NCI-H2029 treated with DMSO at 0.1 percent for 48 hours (cell line): ENCODE measurements around the gene CA6.
"Not testable (repeated sequence)": the region's sequence is repeated elsewhere in the genome, so short reads cannot be mapped to it uniquely, and the experiment has no call there.

ENCODE experiments used
- DNase-seq: peaks from one replicate; lab custom pipeline; 2025; lab: John Stamatoyannopoulos, UW

CA6 gene

GRCh38 chr1:9004700-9005394 is 59.2 kb downstream of the CA6 start:
- DNase-seq: no peak

DNA sequence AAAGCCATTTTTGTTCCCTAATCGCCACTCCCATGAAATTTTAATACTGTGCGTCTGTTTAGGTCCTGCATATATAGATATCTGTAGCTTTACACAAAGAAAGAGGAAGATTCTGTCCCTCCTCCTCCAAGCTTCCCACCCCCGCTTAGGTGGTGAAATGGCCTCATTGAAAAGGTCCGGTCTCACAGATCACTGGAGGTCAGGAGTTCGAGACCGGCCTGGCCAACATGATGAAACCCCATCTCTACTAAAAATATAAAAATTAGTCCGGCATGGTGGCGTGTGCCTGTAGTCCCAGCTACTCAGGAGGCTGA is 59.7 kb downstream of the CA6 start:
- no peak for DNase-seq

GRCh38 chr1:9006956-9007615 is 61.4 kb downstream of the CA6 start:
- DNase-seq: no peak

DNA sequence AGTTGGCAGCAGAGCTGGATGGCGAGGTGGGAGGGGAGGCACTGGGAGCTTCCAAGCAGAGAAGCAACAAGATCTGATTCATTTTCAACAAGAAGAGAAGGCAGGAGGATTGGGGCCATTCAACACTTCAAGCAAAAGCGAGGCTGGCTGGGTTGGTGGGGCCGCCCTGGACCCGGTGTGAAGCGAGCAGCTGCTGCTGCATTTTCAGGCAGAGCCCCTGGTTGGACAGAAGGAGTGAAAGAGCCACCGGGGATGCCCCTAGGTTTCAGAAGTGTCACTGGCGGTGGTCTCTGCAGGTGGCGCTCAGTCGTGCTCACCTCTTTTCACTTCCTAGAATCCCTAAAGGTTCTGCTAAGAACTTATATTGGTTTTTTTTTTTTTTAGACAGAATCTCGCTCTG is 62.6 kb downstream of the CA6 start:
- no peak for DNase-seq

DNA sequence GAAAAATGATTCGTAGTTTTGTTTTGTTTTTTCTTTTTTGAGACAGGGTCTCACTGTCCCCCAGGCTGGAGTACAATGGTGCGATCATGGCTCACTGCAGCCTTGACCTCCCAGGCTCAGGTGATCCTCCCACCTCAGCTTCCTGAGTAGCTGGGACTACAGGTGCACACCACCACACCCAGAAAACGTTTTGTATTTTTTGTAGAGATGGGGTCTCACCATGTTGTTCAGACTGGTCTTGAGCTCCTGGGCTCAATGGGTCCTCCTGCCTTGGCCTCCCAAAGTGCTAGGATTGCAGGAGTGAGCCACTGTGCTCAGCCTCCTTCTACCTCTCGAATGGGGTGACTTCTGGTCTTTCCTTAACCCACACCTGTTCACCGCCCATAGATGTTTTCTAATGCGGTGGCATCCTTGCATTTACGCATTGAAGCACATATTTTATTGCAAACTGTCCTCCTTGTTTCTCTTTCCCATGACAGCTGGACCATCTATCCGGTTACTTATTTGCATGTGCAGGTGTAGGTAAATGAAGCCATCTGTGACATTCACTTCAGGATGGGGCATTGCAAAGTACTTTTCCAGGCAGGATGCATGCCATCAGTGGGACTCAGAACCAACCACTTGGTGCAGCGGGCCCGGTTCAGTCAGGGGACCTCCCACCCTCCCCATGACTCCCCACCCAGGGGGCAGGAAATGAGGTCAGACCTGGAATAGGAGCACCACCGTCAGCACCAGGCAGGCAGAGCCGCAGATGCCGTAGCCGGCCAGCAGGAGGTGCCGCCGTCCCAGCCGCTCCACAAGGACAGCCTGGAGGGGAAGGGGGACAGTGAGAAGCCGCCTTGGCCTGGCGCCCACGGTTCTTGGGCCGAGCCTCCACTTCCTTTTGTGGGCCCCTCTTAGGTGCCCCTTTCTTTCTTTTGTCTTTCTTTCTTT is 64.0 kb downstream of the CA6 start:
- DNase-seq: no peak

- no peak for DNase-seq
Measured at GRCh38 chr1:9010781-9011323, 65.2 kb downstream of the CA6 start.

- DNase-seq: no peak
Measured at GRCh38 chr1:9013819-9014218, 68.2 kb downstream of the CA6 start.

DNA sequence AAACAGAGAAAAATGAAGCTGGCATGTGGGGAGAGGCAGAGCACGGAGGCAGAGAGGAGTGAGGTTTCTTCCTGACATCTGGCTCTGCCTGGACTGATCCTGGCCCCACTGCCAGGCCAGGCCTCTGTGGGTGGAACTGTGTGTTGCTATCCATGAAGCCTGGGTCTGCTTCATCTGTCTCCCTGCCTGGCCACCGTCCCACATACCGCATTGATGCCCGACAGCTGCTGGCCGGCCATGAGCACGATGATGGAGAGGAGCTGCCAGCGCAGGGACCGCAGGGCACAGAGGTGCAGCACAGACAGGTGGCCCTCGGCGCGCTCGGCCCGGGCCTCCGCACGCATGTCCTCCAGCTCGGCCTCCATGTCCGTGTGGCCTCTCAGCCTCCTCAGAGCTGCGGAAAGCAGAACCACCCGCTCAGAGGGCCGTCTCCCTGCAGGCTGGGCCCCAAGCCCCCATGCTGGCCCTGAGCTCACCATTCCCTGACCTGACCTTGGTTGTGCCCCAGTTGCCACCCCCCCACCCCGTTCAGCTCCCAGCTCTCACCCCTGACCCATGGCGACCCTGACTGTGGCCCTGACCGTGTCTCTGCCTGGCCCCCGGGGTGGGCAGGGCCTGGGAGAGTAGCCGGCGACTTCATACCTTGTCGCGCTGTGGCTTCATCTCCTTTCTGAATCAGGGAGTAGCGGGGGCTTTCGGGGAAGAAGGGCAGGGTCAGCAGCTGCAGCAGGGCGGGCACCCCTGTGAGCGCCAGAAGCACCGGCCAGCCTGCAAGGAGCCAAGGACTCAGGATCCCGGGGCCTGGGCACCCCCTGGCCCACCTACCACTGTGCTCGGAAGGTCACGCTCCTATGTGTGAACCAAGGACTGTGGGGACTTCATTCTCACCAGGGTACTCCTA is 69.1 kb downstream of the CA6 start:
- no peak for DNase-seq

DNA sequence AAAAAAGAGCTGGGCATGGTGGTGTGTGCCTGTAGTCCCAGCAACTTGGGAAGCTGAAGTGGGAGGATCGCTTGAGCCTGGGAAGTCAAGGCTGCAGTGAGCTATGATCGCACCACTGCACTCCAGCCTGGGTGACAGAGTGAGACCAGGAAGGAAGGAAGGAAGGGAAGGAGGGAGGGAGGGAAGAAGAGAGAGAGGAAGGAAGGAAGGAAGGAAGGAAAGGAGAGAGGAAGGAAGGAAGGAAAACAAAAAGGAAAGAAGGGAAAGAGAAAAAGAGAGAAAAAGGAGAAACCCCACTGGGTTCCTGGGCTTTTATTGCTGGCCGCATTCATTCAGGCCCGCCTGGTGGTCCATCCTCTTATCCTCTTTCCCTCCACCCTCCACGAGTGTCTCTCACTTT is 70.8 kb downstream of the CA6 start:
- no peak for DNase-seq

GRCh38 chr1:9018333-9018732 is 72.7 kb downstream of the CA6 start:
- no peak for DNase-seq

DNA sequence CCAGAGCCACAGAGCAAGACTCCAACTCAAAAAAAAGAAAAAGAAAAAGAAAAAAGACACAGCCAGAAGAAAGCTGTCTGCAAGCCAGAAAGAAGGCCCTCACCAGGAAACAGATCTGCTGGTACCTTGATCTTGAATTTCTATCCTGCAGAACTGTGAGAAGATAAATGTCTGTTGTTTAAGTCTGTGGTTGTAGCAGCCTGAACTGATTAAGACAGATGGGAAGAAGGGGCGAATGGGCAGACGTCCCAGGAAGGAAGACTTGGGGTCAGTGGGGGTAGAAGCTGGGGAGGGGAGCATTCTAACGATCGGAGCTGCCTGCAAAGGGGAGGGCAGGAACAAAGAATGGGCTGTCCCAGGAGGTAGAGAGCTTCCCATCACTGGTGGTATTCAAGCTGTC is 74.2 kb downstream of the CA6 start:
- DNase-seq: no peak

DNA sequence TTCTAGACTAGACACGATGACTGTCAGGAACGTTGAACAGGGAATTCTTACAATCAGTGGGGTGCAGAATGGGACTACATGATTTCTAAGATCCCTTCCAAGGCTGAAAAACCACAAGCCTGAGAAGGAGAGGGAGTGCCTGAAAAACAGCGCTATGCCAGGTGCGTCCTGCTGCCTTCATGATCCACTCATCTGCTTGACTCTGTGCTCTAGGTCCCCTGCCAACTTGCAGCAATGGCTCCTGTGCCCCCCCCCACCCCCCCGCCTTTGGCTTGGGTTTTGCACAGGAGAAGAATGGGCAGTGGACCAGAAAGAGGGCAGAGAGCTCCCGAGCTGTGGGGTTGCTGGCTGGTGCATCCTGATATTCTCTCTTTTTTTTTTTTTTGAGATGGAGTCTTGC is 74.6 kb downstream of the CA6 start:
- DNase-seq: no peak

DNA sequence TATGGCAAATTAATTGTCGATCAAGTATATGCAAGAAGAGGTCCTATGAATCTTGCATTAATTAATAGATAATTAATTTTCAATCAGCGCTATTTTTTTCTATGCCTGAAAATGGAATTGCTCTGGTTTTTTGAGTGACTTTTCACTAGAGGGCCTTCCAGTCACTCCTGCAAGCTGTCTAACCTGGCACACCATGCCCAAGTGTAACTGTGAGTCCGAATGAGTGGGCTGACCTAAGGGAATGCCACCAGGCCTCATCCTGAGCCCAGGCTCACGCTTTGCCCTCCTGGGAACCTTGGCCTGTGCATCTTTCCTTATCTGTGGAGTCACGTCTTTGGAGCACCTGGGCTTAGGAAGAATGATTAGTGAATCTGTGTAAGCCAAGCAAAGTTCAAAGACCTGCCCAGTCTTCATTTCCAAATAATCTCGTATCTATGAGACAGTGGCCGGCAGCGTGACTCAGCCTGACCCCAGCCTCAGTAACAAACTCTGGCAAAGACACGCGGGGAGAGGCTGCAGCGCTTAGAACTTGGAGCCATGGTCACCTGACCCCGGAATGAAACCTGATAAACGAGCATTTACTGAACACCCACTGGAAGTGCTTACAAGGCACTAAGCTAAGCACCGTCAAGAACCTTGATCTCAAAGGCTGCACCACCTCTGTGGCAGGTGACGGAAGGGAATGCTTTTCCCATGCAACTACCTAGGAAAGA is 76.5 kb downstream of the CA6 start:
- not testable (repeated sequence) for DNase-seq

DNA sequence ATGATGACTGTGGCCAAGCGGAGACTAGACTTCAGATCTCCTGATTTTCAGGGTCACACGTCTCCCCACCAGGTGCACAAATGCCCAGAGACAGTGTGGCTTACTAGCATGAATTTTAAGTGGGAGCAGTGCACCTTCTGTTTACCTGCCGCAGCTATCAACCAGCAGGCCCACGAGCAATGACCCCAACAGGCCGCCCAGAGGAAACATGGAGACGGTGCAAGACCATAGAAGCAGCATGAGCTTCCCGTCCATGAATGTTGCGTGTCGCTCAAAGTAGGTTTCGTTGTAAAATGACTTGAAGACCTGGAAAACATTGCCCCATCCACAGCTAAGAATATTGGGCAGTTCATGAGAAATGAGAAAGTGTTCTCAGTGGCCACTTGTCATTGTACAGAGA is 77.1 kb downstream of the CA6 start:
- DNase-seq: no peak
